ENCODE measurements around the gene UBLCP1.
A peak's percentile ranks its signal among the peaks of the same experiment; 100 is the strongest.
"Not testable (repeated sequence)": the region's sequence is repeated elsewhere in the genome, so short reads cannot be mapped to it uniquely, and the experiment has no call there.

The UBLCP1 gene

DNA sequence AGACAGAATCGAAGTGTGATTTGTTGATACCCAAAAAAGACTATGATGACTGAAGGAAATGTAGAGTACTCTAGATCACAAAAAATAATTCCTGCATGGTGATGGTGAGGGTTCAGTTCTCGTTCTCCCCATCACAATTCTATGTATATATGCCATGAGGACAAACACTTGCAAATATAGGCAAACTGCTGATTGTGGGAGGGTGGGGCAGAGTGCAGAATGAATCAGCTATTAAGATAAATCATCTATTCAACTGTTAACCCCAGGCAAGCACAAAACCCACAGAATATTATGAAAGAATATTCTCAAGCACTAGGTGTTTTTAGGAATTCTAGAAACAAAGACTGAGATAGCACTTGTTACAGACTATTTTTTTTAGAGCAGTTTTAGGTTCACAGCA, 13.9 kb upstream of the UBLCP1 start:
- H3K79me2 ChIP-seq (ENCODE audit: control insufficient read depth, insufficient read depth, low read length, unreplicated experiment), result no peaks in the 10 kb centered on the region
- H3K4me3 ChIP-seq (ENCODE audit: low read depth, low read length), result no peak overlapping the region
- H3K27ac ChIP-seq (ENCODE audit: low read depth, low read length), result no peak overlapping the region
- H3K27me3 ChIP-seq (ENCODE audit: insufficient read depth, low read length), result peaks cover 7% of the 10 kb centered on the region; the same call in 1 of the 2 replicates
- H2AFZ ChIP-seq (ENCODE audit: low read length, unreplicated experiment), result no peak overlapping the region
- H3K4me1 ChIP-seq (ENCODE audit: control insufficient read depth, insufficient read depth, low read length, unreplicated experiment), result no peaks in the 10 kb centered on the region
- H3K36me3 ChIP-seq (ENCODE audit: insufficient read depth, low read length), result no peaks in the 10 kb centered on the region

DNA sequence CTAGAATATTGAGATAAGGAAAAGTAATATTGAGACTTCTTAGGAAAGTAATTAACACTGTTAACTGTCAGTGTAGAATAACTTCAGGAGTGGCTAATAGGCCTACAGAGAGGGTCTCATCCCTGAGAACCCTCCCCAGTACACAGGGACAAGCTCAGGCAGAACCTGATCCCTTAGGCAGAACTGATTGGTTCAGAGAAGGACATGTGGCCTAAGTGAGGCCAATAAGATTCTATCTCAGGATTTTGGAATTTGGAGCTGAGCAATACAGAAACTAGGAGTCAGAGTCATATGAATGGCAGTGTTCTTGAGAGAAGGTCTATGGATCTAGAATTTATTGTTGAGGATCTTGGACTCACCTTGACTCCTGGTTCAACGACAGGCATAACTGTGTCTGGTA, 10.9 kb upstream of the UBLCP1 start:
- Histone ChIP-seq H2AFZ (ENCODE audit: low read length, unreplicated experiment) (no peak overlapping the region), H3K4me1 (ENCODE audit: control insufficient read depth, insufficient read depth, low read length, unreplicated experiment) (no peaks in the 10 kb centered on the region), H3K27me3 (ENCODE audit: insufficient read depth, low read length) (no peaks in the 10 kb centered on the region), H3K36me3 (ENCODE audit: insufficient read depth, low read length) (no peaks in the 10 kb centered on the region), H3K27ac (ENCODE audit: low read depth, low read length) (no peak overlapping the region), H3K4me3 (ENCODE audit: low read depth, low read length) (no peak overlapping the region), H3K79me2 (ENCODE audit: control insufficient read depth, insufficient read depth, low read length, unreplicated experiment) (no peaks in the 10 kb centered on the region)

DNA sequence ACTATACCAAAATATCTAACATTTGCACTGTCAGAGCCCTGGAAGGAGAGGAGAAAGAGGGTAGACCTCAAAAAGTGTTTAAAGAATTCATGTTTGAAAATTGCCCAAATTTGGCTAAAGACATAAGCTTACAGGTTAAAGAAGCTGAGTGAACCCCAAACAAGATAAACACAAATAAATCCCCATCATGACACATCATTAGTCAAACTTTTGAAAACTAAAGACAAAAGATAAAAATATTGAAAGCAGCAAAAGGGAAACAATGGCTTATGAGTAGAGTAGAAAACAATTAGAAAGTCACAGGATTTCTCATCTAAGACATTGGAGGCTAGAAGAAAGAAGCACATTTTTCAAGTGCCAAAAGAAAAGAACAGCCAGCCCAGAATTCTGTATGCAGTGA, 6.1 kb upstream of the UBLCP1 start:
- no peaks in the 10 kb centered on the region for H3K36me3 ChIP-seq (ENCODE audit: insufficient read depth, low read length)
- H2AFZ ChIP-seq (ENCODE audit: low read length, unreplicated experiment), result no peak overlapping the region
- H3K79me2 ChIP-seq (ENCODE audit: control insufficient read depth, insufficient read depth, low read length, unreplicated experiment), result no peaks in the 10 kb centered on the region
- no peak overlapping the region for H3K4me3 ChIP-seq (ENCODE audit: low read depth, low read length)
- no peak overlapping the region for H3K27ac ChIP-seq (ENCODE audit: low read depth, low read length)
- no peaks in the 10 kb centered on the region for H3K4me1 ChIP-seq (ENCODE audit: control insufficient read depth, insufficient read depth, low read length, unreplicated experiment)
- no peaks in the 10 kb centered on the region for H3K27me3 ChIP-seq (ENCODE audit: insufficient read depth, low read length)

DNA sequence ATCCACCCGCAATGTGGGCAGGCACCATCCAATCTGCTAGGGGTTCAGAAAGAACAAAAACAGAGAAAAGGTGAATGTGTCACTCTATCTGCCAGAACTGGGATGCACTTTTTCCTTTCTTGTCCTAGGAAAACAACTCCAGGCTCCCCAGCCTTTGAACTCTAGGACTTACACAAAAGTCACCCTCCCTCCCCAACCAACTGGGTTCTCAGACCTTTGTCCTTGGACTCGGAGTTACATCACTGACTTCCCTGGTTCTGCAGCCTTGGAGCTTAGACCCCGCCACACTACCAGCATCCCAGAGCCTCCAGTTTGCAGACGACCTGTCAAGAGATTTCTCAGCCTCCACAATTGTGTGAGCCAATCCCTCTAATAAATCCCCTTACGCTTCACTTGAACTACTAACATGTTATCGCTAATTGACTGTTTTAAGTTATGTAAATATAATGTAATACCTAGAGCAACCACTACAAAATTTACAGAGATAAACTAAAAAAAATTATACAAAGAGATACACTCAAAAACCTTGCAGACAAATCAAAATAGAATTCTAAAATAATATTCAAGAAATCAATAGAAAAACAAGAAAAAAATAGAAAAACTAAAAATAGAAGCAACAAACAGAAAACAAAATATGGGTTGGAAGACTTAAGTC, 5.3 kb upstream of the UBLCP1 start:
- no peak overlapping the region for H3K4me3 ChIP-seq (ENCODE audit: low read depth, low read length)
- H3K27ac ChIP-seq (ENCODE audit: low read depth, low read length), result no peak overlapping the region
- H3K4me1 ChIP-seq (ENCODE audit: control insufficient read depth, insufficient read depth, low read length, unreplicated experiment), result no peaks in the 10 kb centered on the region
- H2AFZ ChIP-seq (ENCODE audit: low read length, unreplicated experiment), result no peak overlapping the region
- no peaks in the 10 kb centered on the region for H3K27me3 ChIP-seq (ENCODE audit: insufficient read depth, low read length)
- no peaks in the 10 kb centered on the region for H3K36me3 ChIP-seq (ENCODE audit: insufficient read depth, low read length)
- no peaks in the 10 kb centered on the region for H3K79me2 ChIP-seq (ENCODE audit: control insufficient read depth, insufficient read depth, low read length, unreplicated experiment)

DNA sequence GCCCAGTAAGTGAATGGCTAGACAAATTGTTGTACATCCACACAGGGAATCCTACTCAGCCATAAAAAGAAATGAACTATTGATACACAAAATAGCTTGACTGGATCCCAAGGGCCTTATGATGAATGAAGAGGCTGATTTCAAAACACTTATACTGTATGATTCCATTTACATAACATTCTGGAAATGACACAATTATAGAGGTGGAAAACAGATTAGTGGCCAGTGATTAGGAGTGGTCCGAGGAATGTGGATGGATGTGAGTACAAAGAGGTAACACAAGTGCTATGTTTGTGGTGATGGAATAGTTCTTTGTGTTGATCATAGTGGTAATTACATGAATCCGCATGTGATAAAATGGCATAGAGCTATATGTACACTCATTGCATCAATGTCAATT, 4.7 kb upstream of the UBLCP1 start:
- no peaks in the 10 kb centered on the region for H3K27me3 ChIP-seq (ENCODE audit: insufficient read depth, low read length)
- H3K4me1 ChIP-seq (ENCODE audit: control insufficient read depth, insufficient read depth, low read length, unreplicated experiment), result no peaks in the 10 kb centered on the region
- H3K4me3 ChIP-seq (ENCODE audit: low read depth, low read length), result no peak overlapping the region
- peaks cover 2% of the 10 kb centered on the region for H3K79me2 ChIP-seq (ENCODE audit: control insufficient read depth, insufficient read depth, low read length, unreplicated experiment)
- H2AFZ ChIP-seq (ENCODE audit: low read length, unreplicated experiment), result no peak overlapping the region
- no peak overlapping the region for H3K27ac ChIP-seq (ENCODE audit: low read depth, low read length)
- no peaks in the 10 kb centered on the region for H3K36me3 ChIP-seq (ENCODE audit: insufficient read depth, low read length)

DNA sequence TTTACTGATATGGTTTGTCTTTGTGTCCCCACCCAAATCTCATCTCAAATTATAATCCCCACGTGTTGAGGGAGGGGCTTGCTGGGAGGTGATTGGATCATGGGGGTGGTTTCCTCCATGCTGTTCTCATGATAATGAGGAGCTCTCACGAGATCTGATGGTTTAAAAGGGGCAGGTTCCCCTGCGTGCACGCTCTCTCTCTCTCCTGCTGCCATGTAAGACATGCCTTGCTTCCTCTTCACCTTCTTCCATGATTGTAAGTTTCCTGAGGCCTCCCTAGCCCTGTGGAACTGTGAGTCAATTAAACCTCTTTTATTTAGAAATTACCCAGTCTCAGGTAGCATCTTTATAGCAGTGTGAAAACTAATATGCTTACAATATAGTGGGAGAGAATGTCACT, 2.9 kb upstream of the UBLCP1 start:
- H3K27ac ChIP-seq (ENCODE audit: low read depth, low read length); H2AFZ ChIP-seq (ENCODE audit: low read length, unreplicated experiment); H3K27me3 ChIP-seq (ENCODE audit: insufficient read depth, low read length): not testable (repeated sequence)

DNA sequence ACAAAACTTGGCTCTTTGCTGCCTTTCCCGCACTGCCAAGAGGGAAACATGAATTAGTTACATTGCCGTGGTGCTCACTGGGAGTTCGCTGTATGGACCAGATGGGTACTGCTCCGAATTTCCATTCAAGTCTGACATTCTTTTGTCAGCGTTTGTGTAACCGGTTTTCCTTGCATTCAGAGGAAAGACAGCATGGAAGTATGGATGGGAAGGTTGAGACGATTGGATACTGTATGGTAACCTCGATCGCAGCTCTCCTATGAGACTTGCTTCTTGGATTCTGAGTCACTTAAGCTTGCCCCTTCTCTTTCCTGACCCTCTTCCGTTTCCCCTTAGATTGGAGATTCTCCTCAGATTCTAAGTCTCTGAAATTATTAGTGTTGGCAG, 625 bp upstream of the UBLCP1 start:
- peaks cover 32% of the 10 kb centered on the region for H3K79me2 ChIP-seq (ENCODE audit: control insufficient read depth, insufficient read depth, low read length, unreplicated experiment)
- H3K4me3 ChIP-seq (ENCODE audit: low read depth, low read length), result peak overlapping the region; percentile 99
- H3K36me3 ChIP-seq (ENCODE audit: insufficient read depth, low read length), result no peaks in the 10 kb centered on the region
- peak overlapping the region; percentile 90 for H2AFZ ChIP-seq (ENCODE audit: low read length, unreplicated experiment)
- H3K4me1 ChIP-seq (ENCODE audit: control insufficient read depth, insufficient read depth, low read length, unreplicated experiment), result peaks cover 8% of the 10 kb centered on the region
- peak overlapping the region; percentile 90 for H3K27ac ChIP-seq (ENCODE audit: low read depth, low read length)
- no peaks in the 10 kb centered on the region for H3K27me3 ChIP-seq (ENCODE audit: insufficient read depth, low read length)

More for the DNA sequence above, 2.9 kb upstream of the UBLCP1 start:
- not testable (repeated sequence) for H3K4me3 ChIP-seq (ENCODE audit: low read depth, low read length); H3K36me3 ChIP-seq (ENCODE audit: insufficient read depth, low read length); H3K4me1 ChIP-seq (ENCODE audit: control insufficient read depth, insufficient read depth, low read length, unreplicated experiment)
- H3K79me2 ChIP-seq (ENCODE audit: control insufficient read depth, insufficient read depth, low read length, unreplicated experiment), result peaks cover 21% of the 10 kb centered on the region

DNA sequence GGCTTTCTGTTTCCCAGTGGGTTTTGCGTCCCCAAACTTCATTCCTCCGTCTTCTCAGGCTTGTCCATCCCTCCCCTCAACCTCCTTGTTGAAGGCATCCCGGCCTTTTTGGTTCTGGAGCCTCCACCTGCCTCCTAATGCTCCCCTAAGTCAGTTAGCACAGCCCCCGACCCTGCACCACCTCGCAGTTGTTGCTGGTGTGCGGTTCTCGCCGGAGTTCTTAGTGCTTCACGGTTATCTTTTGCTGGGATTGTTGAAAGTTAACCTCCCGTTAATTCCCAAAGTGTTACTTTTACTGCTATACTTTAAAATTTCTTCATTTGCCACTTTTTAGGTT, 447 bp downstream of the UBLCP1 start:
- Histone ChIP-seq H3K27me3 (ENCODE audit: insufficient read depth, low read length) (no peaks in the 10 kb centered on the region), H2AFZ (ENCODE audit: low read length, unreplicated experiment) (peak overlapping the region; percentile 90), H3K79me2 (ENCODE audit: control insufficient read depth, insufficient read depth, low read length, unreplicated experiment) (peaks cover 41% of the 10 kb centered on the region), H3K27ac (ENCODE audit: low read depth, low read length) (peak overlapping the region; percentile 90; the same call in 1 of the 2 replicates), H3K4me1 (ENCODE audit: control insufficient read depth, insufficient read depth, low read length, unreplicated experiment) (peaks cover 8% of the 10 kb centered on the region), H3K36me3 (ENCODE audit: insufficient read depth, low read length) (no peaks in the 10 kb centered on the region), H3K4me3 (ENCODE audit: low read depth, low read length) (peak overlapping the region; percentile 99)

DNA sequence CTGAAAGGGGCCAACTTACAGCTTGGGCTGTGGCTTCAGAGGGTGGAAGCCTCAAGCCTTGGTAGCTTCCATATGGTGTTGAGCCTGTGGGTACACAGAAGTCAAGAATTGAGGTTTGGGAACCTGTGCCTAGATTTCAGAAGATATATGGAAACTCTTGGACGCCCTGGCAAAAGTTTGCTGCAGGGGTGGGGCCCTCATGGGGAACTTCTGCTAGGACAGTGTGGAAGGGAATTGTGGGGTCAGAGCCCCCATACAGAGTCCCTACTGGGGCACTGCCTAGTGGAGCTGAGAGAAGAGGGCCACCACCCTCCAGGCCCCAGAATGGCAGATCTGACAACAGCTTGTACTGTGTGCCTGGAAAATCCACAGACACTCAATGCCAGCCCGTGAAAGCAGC, 3.7 kb downstream of the UBLCP1 start:
- H3K4me1 ChIP-seq (ENCODE audit: control insufficient read depth, insufficient read depth, low read length, unreplicated experiment); H3K27me3 ChIP-seq (ENCODE audit: insufficient read depth, low read length); H2AFZ ChIP-seq (ENCODE audit: low read length, unreplicated experiment); H3K4me3 ChIP-seq (ENCODE audit: low read depth, low read length); H3K27ac ChIP-seq (ENCODE audit: low read depth, low read length); H3K36me3 ChIP-seq (ENCODE audit: insufficient read depth, low read length): not testable (repeated sequence)
- H3K79me2 ChIP-seq (ENCODE audit: control insufficient read depth, insufficient read depth, low read length, unreplicated experiment), result peaks cover 41% of the 10 kb centered on the region

DNA sequence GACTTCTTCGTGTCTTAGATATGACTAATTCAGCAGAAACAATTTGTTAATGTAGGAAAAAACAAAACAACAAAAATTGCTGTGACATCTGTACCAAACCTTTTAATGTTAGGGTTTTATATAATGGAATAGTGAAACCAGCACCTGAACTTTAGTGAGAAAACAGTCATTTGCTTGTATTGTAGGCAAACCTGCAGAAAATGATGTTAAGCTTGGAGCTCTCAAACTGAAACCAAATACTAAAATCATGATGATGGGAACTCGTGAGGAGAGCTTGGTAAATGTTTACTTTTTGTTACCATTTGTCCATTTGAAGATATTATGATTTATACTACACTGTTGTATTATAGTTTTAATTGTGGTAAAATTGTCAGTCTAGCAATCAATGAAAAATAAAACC, 6.6 kb downstream of the UBLCP1 start:
- peaks cover 25% of the 10 kb centered on the region for H3K79me2 ChIP-seq (ENCODE audit: control insufficient read depth, insufficient read depth, low read length, unreplicated experiment)
- peaks cover 9% of the 10 kb centered on the region; the same call in 1 of the 2 replicates for H3K36me3 ChIP-seq (ENCODE audit: insufficient read depth, low read length)
- peaks cover 2% of the 10 kb centered on the region for H3K4me1 ChIP-seq (ENCODE audit: control insufficient read depth, insufficient read depth, low read length, unreplicated experiment)
- no peak overlapping the region for H2AFZ ChIP-seq (ENCODE audit: low read length, unreplicated experiment)
- H3K27me3 ChIP-seq (ENCODE audit: insufficient read depth, low read length), result no peaks in the 10 kb centered on the region
- no peak overlapping the region for H3K27ac ChIP-seq (ENCODE audit: low read depth, low read length)
- no peak overlapping the region for H3K4me3 ChIP-seq (ENCODE audit: low read depth, low read length)

DNA sequence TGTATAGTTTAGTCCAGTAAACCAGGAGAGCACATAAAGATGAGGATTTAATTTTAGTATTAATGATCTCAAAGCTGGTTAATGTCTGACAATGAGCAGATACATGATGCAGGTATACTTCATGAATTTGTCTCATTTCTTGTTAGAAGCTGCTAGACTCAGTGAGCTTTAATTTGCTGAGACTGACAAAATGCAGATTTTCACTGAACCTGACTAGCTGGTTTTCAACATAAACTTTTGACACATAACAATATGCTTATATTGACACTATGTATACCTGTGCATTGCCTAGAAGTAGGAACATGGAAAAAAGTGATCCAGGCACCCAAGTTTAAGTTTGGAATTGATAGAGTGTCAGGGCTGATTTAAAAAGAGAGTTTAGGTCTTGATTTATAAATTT, 10.8 kb downstream of the UBLCP1 start:
- Histone ChIP-seq H3K27me3 (ENCODE audit: insufficient read depth, low read length) (no peaks in the 10 kb centered on the region), H3K27ac (ENCODE audit: low read depth, low read length) (no peak overlapping the region), H3K4me3 (ENCODE audit: low read depth, low read length) (0 out of 2 replicates have a peak overlapping the region, but pooled peaks have one; percentile 42), H3K4me1 (ENCODE audit: control insufficient read depth, insufficient read depth, low read length, unreplicated experiment) (peaks cover 5% of the 10 kb centered on the region), H2AFZ (ENCODE audit: low read length, unreplicated experiment) (no peak overlapping the region), H3K79me2 (ENCODE audit: control insufficient read depth, insufficient read depth, low read length, unreplicated experiment) (no peaks in the 10 kb centered on the region), H3K36me3 (ENCODE audit: insufficient read depth, low read length) (peaks cover 9% of the 10 kb centered on the region; the same call in 1 of the 2 replicates)
